ENCODE results near the gene AGO1.

Gene AGO1

DNA sequence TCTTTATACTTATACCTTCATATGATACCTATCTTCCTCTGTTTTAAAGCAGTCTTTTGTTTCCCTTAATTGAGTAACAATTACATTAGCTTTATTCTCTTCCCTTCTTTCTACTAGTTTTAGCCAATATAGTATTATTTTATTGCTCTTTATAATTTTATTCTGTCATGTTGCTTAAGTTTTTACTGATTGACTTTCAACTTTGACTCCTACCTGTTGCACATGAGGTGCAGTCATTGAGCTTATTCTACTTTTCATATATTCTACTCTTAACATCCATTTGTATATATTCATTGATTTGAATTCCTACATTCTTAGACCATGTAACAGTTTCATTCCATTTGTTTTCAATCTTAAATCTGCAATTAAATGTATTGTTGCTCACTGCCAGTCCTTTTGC is 97.1 kb downstream of the AGO1 start:
- no peak for DNase-seq (ENCODE audit: low spot score)

Data from GM03348 (cell line).